Measurements from ENCODE around the gene PNMA5.
"Not testable (repeated sequence)": the region's sequence is repeated elsewhere in the genome, so short reads cannot be mapped to it uniquely, and the experiment has no call there.

Gene PNMA5

GRCh38 chrX:153004780-153005179, 10.9 kb upstream of the PNMA5 start:
- no peak for DNase-seq (ENCODE audit: low read depth, low spot score)
- Histone ChIP-seq H3K9ac (ENCODE audit: insufficient read length) (no peak overlapping the region), H3K36me3 (ENCODE audit: insufficient read depth, low read length) (no peaks in the 10 kb centered on the region), H3K9me3 (ENCODE audit: low read depth, low read length) (no peaks in the 10 kb centered on the region), H3K4me3 (no peak overlapping the region), H3K27ac (no peak overlapping the region)
- TF ChIP-seq EZH2 (IDR thresholded peaks at IDR 0.05): no peak
- TF ChIP-seq POLR2AphosphoS5 (IDR thresholded peaks at IDR 0.05; ENCODE audit: borderline replicate concordance, low read depth, low read length): no peak
- TF ChIP-seq FOXP2 (optimal IDR thresholded peaks at IDR 0.05; ENCODE audit: control extremely low read depth, extremely low read length, insufficient read depth): no peak

GRCh38 chrX:153003981-153004380, 10.1 kb upstream of the PNMA5 start:
- Histone ChIP-seq H3K9me3 (ENCODE audit: low read depth, low read length) (no peaks in the 10 kb centered on the region), H3K36me3 (ENCODE audit: insufficient read depth, low read length) (no peaks in the 10 kb centered on the region)
- no peak for TF ChIP-seq FOXP2 (optimal IDR thresholded peaks at IDR 0.05; ENCODE audit: control extremely low read depth, extremely low read length, insufficient read depth)
- TF ChIP-seq POLR2AphosphoS5 (IDR thresholded peaks at IDR 0.05; ENCODE audit: borderline replicate concordance, low read depth, low read length): no peak
- no peak for TF ChIP-seq EZH2 (IDR thresholded peaks at IDR 0.05)

GRCh38 chrX:153002182-153002581, 8.3 kb upstream of the PNMA5 start:
- not testable (repeated sequence) for H3K9me3 ChIP-seq (ENCODE audit: low read depth, low read length); H3K4me3 ChIP-seq; H3K27ac ChIP-seq

More at GRCh38 chrX:153003981-153004380, 10.1 kb upstream of the PNMA5 start:
- DNase-seq (ENCODE audit: low read depth, low spot score): no peak
- Histone ChIP-seq H3K4me3 (no peak overlapping the region), H3K9ac (ENCODE audit: insufficient read length) (no peak overlapping the region), H3K27ac (no peak overlapping the region)

GRCh38 chrX:152997337-152997736, 3.4 kb upstream of the PNMA5 start:
- TF ChIP-seq POLR2AphosphoS5 (IDR thresholded peaks at IDR 0.05; ENCODE audit: borderline replicate concordance, low read depth, low read length) (no peak), FOXP2 (optimal IDR thresholded peaks at IDR 0.05; ENCODE audit: control extremely low read depth, extremely low read length, insufficient read depth) (no peak), EZH2 (IDR thresholded peaks at IDR 0.05) (no peak)
- no peaks in the 10 kb centered on the region for H3K9me3 ChIP-seq (ENCODE audit: low read depth, low read length)
- H3K36me3 ChIP-seq (ENCODE audit: insufficient read depth, low read length): no peaks in the 10 kb centered on the region
- no peak for DNase-seq (ENCODE audit: low read depth, low spot score)
- H3K4me3 ChIP-seq: no peak overlapping the region
- no peak overlapping the region for H3K27ac ChIP-seq
- no peak overlapping the region for H3K9ac ChIP-seq (ENCODE audit: insufficient read length)

More at GRCh38 chrX:153002182-153002581, 8.3 kb upstream of the PNMA5 start:
- not testable (repeated sequence) for DNase-seq (ENCODE audit: low read depth, low spot score); H3K36me3 ChIP-seq (ENCODE audit: insufficient read depth, low read length); H3K9ac ChIP-seq (ENCODE audit: insufficient read length)

GRCh38 chrX:152992115-152992514, 1.8 kb downstream of the PNMA5 start:
- TF ChIP-seq POLR2AphosphoS5 (IDR thresholded peaks at IDR 0.05; ENCODE audit: borderline replicate concordance, low read depth, low read length): no peak
- TF ChIP-seq EZH2 (IDR thresholded peaks at IDR 0.05): no peak
- no peak for TF ChIP-seq FOXP2 (optimal IDR thresholded peaks at IDR 0.05; ENCODE audit: control extremely low read depth, extremely low read length, insufficient read depth)
- no peaks in the 10 kb centered on the region for H3K9me3 ChIP-seq (ENCODE audit: low read depth, low read length)
- no peak for DNase-seq (ENCODE audit: low read depth, low spot score)
- no peak overlapping the region for H3K27ac ChIP-seq
- H3K4me3 ChIP-seq: no peak overlapping the region
- no peaks in the 10 kb centered on the region for H3K36me3 ChIP-seq (ENCODE audit: insufficient read depth, low read length)
- no peak overlapping the region for H3K9ac ChIP-seq (ENCODE audit: insufficient read length)

- Histone ChIP-seq H3K4me3 (no peak overlapping the region), H3K36me3 (ENCODE audit: insufficient read depth, low read length) (no peaks in the 10 kb centered on the region), H3K9me3 (ENCODE audit: low read depth, low read length) (no peaks in the 10 kb centered on the region), H3K27ac (no peak overlapping the region), H3K9ac (ENCODE audit: insufficient read length) (no peak overlapping the region)
- TF ChIP-seq POLR2AphosphoS5 (IDR thresholded peaks at IDR 0.05; ENCODE audit: borderline replicate concordance, low read depth, low read length) (no peak), EZH2 (IDR thresholded peaks at IDR 0.05) (no peak), FOXP2 (optimal IDR thresholded peaks at IDR 0.05; ENCODE audit: control extremely low read depth, extremely low read length, insufficient read depth) (no peak)
- no peak for DNase-seq (ENCODE audit: low read depth, low spot score)
These were observed 2.8 kb downstream of the PNMA5 start for GRCh38 chrX:152991123-152991522.

- no peaks in the 10 kb centered on the region for H3K9me3 ChIP-seq (ENCODE audit: low read depth, low read length)
- no peak for DNase-seq (ENCODE audit: low read depth, low spot score)
- H3K36me3 ChIP-seq (ENCODE audit: insufficient read depth, low read length): no peaks in the 10 kb centered on the region
- H3K4me3 ChIP-seq: no peak overlapping the region
- H3K9ac ChIP-seq (ENCODE audit: insufficient read length): no peak overlapping the region
- TF ChIP-seq POLR2AphosphoS5 (IDR thresholded peaks at IDR 0.05; ENCODE audit: borderline replicate concordance, low read depth, low read length): no peak
- no peak for TF ChIP-seq EZH2 (IDR thresholded peaks at IDR 0.05)
- no peak for TF ChIP-seq FOXP2 (optimal IDR thresholded peaks at IDR 0.05; ENCODE audit: control extremely low read depth, extremely low read length, insufficient read depth)
- H3K27ac ChIP-seq: no peak overlapping the region
These were observed 4.6 kb downstream of the PNMA5 start for GRCh38 chrX:152989292-152989658.

- H3K9ac ChIP-seq (ENCODE audit: insufficient read length): no peak overlapping the region
- no peaks in the 10 kb centered on the region for H3K36me3 ChIP-seq (ENCODE audit: insufficient read depth, low read length)
- H3K4me3 ChIP-seq: no peak overlapping the region
- no peaks in the 10 kb centered on the region for H3K9me3 ChIP-seq (ENCODE audit: low read depth, low read length)
- no peak for TF ChIP-seq POLR2AphosphoS5 (IDR thresholded peaks at IDR 0.05; ENCODE audit: borderline replicate concordance, low read depth, low read length)
- no peak for TF ChIP-seq FOXP2 (optimal IDR thresholded peaks at IDR 0.05; ENCODE audit: control extremely low read depth, extremely low read length, insufficient read depth)
- TF ChIP-seq EZH2 (IDR thresholded peaks at IDR 0.05): no peak
- no peak overlapping the region for H3K27ac ChIP-seq
- DNase-seq (ENCODE audit: low read depth, low spot score): no peak
These were observed 5.2 kb downstream of the PNMA5 start for GRCh38 chrX:152988536-152989291.

GRCh38 chrX:152987801-152988200, 6.1 kb downstream of the PNMA5 start:
- Histone ChIP-seq H3K36me3 (ENCODE audit: insufficient read depth, low read length) (no peaks in the 10 kb centered on the region), H3K27ac (no peak overlapping the region), H3K9ac (ENCODE audit: insufficient read length) (no peak overlapping the region), H3K4me3 (no peak overlapping the region), H3K9me3 (ENCODE audit: low read depth, low read length) (no peaks in the 10 kb centered on the region)
- DNase-seq (ENCODE audit: low read depth, low spot score): no peak
- TF ChIP-seq FOXP2 (optimal IDR thresholded peaks at IDR 0.05; ENCODE audit: control extremely low read depth, extremely low read length, insufficient read depth) (no peak), EZH2 (IDR thresholded peaks at IDR 0.05) (no peak)

GRCh38 chrX:152987156-152987555, 6.8 kb downstream of the PNMA5 start:
- H3K9ac ChIP-seq (ENCODE audit: insufficient read length); H3K27ac ChIP-seq; H3K9me3 ChIP-seq (ENCODE audit: low read depth, low read length); H3K4me3 ChIP-seq; DNase-seq (ENCODE audit: low read depth, low spot score); H3K36me3 ChIP-seq (ENCODE audit: insufficient read depth, low read length): not testable (repeated sequence)

- H3K27ac ChIP-seq; H3K9ac ChIP-seq (ENCODE audit: insufficient read length); H3K36me3 ChIP-seq (ENCODE audit: insufficient read depth, low read length); H3K9me3 ChIP-seq (ENCODE audit: low read depth, low read length); H3K4me3 ChIP-seq; DNase-seq (ENCODE audit: low read depth, low spot score): not testable (repeated sequence)
These were observed 8.5 kb downstream of the PNMA5 start for GRCh38 chrX:152985383-152985782.

Data from SK-N-MC (cell line).